Esophagus muscularis mucosa (tissue), 4 donors: ENCODE data around the gene SH3BP5.
"Not testable (repeated sequence)": the region's sequence is repeated elsewhere in the genome, so short reads cannot be mapped to it uniquely, and the experiment has no call there.

Experiments used
- CTCF ChIP-seq, 3 experiments: fragments of 200-600 bp in 2 of 3; fragments of 450-650 bp in 1 of 3; sonication (generic) in 2 of 3; IDR thresholded peaks; one replicate each; pipeline ENCODE4 v1.5.1; 2017 to 2019; ENCODE audit warnings: antibody characterized with exemption in 3 of 3, mild to moderate bottlenecking in 2 of 3, moderate library complexity in 1 of 3
- EP300 ChIP-seq: sonication (generic); formaldehyde crosslinking; IDR thresholded peaks from one replicate; pipeline ENCODE4 v1.6.1; 2017; ENCODE audit warnings: antibody characterized with exemption
- POLR2A ChIP-seq: fragments of 450-650 bp; IDR thresholded peaks from one replicate; pipeline ENCODE4 v1.6.1; 2017; ENCODE audit warnings: antibody characterized with exemption, moderate library complexity, mild to moderate bottlenecking, low read depth
- POLR2AphosphoS5 ChIP-seq, 2 donors: sonication (generic); formaldehyde crosslinking; IDR thresholded peaks; one replicate each; pipeline ENCODE4 v1.6.1; 2017; ENCODE audit warnings: antibody characterized with exemption in 2 of 2

- not testable (repeated sequence) for TF ChIP-seq CTCF (IDR thresholded peaks at IDR 0.05); EP300; POLR2A; POLR2AphosphoS5 (IDR thresholded peaks at IDR 0.05)
Measured at GRCh38 chr3:15349438-15349837, 17.1 kb upstream of the SH3BP5 start.
